HG02973 (cell line): ENCODE measurements around the gene SMARCD3.

Source experiments
- ATAC-seq: cut with Tn5 transposase; IDR thresholded peaks from one replicate; pipeline ENCODE4 v1.9.1; 2021; ENCODE audit warnings: moderate library complexity; ENCODE audit not compliant: unreplicated experiment

SMARCD3 gene

GRCh38 chr7:151193203-151193978 lies 55.1 kb downstream of the SMARCD3 start:
- ATAC-seq, result no peak

- no peak for ATAC-seq
Observed at GRCh38 chr7:151192002-151192539, 56.4 kb downstream of the SMARCD3 start.

GRCh38 chr7:151191544-151191943 lies 57.0 kb downstream of the SMARCD3 start:
- ATAC-seq, result no peak

GRCh38 chr7:151189038-151189437 lies 59.5 kb downstream of the SMARCD3 start:
- no peak for ATAC-seq
